Stimulated activated CD4-positive, alpha-beta T cell treated with anti-CD3 and anti-CD28 coated beads, TNF-alpha, amount 100 ng/mL, for 48 hours (primary cell): ENCODE measurements around the gene PLA2G4D.
"Not testable (repeated sequence)": the region's sequence is repeated elsewhere in the genome, so short reads cannot be mapped to it uniquely, and the experiment has no call there.

Experiments used
- DNase-seq, 3 donors: peaks; one replicate each; pipeline ENCODE4 v3.0.0-alpha.2; 2020; ENCODE audit warnings: low read depth in 3 of 3

PLA2G4D gene

DNA sequence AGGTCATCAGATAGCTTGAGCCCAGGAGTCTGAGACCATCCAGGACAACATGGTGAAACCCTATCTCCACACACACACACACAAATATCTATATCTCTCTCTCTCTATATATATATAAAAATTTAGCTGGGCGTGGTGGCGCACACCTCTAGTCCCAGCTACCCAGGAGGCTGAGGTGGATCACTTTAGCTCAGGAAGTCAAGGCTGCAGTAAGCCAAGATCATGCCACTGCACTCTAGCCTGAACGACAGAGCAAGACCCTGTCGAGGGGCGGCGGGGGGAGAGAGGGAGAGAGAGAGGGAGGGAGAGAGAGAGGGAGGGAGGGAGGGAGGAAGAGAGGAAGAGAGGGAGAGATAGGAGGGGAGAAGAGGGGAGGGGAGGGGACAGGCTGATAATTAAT lies 34.1 kb upstream of the PLA2G4D start:
- DNase-seq = no peak

DNA sequence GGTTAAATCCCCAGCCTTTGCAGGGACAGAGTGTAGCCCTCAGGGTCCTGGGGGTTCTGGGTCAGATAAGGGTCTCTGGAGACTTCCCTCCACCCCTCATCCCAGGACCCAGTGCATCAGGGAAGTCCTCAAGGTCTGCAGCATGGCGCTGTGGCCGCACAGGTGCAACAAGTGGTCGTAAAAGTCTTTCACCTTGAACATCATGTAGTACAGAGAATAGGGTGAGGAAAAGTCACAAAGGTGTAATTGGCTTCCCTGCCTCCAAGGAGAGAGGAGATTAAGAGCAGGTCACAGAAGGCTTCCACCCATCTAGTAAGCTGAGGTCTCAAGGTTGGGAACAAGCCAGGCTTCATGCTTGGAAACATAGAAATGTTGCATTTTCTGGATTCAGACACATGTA lies 29.2 kb upstream of the PLA2G4D start:
- no peak for DNase-seq

DNA sequence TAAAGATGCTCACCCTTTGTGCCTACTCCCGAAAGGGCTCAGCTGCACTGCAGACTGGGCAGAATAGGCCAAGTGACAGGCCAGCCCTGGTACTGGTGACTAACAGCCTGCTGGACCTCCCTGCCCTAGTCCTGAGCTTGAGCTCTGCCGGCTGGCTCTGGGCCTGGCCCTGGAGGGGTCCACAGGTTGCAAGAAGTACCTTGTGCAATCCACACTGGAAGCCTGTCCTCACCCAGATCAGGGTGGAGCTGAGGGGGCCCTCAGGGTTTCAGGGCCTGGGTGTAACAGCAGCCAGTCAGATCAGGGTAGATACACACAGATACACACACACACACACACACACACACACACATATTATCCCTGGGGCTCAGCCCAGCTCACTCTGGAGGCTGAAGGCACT lies 27.3 kb upstream of the PLA2G4D start:
- no peak for DNase-seq

DNA sequence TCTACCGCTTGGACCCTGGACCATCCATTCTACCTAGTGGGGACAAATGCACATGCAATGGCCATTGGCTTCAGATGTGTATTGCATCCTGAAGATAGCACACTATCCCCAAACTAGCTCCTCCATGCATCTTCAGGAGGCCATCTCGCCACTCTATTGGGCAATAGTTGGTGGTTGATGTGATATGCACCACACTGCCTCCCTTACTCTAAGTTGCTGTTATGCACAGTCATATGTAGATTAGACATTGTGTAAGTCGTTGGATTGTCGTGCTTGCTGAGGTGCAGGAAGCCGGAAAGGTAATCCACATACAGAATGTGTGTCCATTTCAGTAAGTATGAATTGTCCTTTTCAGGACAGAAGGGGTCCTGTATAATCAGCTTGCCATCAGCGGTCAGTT lies 26.7 kb upstream of the PLA2G4D start:
- DNase-seq = no peak

DNA sequence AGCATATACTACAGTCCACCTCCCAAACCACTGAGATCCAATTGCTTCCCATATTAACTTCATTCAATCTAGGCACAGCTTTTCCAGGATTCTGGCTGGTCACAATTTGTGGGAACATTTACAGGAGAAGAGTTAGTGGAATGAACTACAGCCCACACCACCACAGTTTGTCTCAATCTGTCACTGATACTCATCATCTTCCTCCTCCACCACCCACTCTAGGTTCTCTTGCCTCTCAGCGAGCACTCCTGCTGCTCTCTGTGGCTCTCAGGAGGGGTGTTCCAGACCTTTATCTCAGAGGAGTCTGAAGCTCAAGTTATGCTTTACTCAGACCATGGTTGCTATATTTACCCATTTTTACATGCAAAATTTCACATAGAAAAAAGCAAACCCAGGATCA lies 25.9 kb upstream of the PLA2G4D start:
- no peak for DNase-seq

DNA sequence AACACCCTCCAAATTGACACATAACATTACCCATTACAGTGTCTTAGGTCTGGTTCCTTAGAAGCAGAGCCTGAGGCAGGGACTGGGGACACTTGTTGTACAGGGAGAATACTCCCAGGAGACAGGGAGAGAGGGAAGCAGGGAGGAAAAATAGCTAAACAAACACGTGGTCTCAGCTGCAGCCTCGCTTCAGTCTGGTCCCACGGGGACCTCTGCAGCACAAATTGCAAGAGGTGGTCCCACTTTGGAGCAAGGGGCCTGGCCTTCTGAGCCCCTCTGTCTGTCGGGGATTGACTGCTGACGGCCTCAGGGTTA lies 25.0 kb upstream of the PLA2G4D start:
- DNase-seq = no peak

DNA sequence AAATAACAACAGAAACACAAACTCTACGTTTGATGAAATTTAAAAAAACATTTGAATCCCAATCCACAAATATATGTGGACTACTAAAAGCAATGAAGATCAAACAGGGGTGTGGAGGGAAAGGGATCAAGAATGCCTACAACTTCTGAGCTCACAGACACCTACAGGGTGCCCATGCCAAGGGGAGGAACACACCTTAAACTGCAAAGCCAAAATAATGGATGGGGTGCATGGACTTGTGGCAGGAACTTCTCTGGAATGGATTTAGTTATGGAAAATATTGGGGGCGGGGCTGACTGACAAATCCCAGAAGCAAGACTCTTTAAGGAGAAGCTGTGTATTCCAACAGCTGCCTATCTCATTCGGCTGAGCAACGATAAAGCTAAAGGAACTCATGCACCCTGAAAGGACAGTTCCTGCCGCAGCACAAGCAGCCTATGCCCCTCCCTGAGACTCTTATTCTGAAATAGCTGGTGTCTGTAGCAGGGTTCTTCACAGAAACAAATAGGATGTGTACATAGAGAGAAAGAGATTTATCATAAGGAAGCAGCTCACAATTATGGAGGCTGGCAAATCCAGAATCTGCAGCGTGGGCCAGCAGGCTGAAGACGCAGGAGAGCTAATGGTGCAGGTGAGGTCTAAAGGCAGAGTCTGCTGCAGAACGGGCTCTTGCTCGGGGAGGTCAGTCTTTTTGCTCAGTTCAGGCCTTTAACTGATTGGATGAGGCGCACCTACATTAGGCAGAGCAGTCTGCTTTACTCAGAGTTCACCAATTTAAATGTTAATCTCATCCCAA lies 24.5 kb upstream of the PLA2G4D start:
- DNase-seq = no peak

DNA sequence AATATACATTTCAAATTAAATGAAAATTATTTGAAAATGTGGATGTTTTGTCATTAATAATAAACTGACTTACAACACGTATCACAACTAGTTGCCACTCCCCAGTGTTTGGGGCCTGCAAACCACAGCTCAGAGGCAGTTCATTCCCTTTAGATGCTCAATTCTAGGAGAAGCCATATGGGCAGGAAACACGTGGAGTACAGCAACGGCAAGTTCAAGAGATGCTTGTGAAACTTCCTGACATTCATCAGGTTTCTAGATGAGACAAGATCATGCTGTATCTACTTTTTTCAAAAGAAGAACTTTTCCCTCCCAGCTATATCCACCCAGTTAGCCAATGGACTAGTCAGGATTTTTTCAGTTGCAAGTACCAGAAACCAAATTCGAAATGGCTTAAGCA lies 17.6 kb upstream of the PLA2G4D start:
- no peak for DNase-seq

DNA sequence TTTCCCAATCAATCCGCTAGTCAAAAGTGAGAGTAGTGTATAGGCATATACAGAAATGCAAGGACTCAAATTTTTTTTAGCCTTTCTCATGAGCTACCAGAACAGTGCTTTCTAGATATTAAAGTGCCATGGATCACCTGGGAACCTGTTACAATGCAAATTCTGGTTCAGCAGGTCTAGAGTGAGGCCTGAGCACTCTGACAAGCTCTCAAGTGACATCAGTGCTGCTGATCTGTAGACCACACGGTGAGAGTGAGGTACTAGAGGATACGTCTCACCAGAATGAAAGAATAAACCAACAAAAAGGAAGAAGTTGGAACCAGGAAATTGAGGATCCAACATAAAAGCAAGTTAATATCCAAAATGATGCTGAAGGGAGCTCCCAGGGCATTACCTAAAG lies 16.0 kb upstream of the PLA2G4D start:
- DNase-seq = no peak

DNA sequence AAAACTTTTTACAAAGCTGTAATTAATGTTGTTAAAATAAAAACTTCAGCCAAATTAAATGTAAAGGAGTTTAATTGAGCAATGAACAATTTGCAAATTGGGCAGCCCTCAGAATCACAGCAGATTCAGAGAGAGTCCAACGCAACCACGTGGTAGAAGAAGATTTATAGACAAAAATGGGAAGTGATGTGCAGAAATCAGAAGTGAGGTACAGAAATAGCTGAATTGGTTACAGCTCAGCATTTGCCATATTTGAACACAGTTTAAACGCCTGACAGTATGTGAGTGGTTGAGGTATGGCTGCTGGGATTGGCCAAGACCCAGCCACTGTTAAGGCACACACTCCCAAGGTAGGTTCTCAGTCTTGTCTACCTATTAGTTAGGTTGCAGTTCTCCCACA lies 14.4 kb upstream of the PLA2G4D start:
- DNase-seq = no peak

DNA sequence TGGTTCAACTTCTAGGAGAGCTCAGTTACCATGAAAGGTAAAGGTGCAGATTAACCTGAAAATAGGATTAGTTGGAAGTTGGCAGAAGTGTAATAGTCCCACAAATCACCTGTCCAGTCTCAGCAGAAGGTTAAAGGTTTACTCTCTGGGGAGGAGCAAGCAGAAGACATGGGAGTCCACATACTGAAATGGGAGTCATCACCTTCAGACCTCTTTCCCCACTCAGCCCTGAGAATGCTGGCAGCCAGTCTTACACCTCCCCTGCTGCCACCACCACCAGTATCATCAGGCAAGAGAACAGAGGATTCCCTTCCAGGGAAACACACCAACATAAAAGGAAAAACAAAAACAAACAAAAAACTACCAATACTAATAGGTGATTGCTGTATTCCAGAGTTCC lies 13.8 kb upstream of the PLA2G4D start:
- no peak for DNase-seq

DNA sequence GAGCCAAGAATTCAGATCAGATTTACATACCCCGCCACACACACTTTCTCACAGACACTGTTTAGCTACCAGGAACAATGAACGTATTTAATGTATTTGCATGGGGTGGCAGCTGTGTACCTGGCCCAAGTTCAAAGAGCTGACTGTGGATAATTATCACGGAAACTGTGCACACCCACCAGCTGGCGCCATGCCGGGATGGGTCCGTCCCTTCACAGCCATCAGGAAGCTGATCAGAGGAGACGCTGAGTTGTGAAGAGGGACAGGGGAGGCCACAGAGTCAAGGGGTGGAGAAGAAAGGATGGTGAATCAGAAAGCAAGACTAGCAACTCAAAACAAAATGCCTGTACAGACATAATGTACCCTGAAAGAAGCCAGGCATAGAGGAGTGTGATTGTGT lies 13.1 kb upstream of the PLA2G4D start:
- DNase-seq = peak; percentile 13 to 61 (median 60)

DNA sequence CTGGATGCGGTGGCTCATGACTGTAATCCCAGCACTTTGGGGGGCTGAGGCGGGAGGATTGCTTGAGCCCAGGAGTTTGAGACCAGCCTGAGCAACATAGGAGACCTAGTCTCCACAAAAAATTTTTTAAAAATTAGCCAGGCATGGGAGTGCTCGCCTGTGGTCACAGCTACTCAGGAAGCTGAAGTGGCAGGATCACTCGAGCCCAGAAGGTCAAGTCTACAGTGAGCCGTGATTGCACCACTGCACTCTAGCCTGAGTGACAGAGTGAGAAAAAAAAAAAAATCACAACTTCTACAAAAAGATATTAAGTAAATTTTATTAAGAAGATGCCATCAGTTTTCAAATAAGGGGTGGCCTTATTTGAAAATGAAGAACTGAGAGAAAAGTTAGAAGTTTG lies 11.9 kb upstream of the PLA2G4D start:
- DNase-seq = no peak

DNA sequence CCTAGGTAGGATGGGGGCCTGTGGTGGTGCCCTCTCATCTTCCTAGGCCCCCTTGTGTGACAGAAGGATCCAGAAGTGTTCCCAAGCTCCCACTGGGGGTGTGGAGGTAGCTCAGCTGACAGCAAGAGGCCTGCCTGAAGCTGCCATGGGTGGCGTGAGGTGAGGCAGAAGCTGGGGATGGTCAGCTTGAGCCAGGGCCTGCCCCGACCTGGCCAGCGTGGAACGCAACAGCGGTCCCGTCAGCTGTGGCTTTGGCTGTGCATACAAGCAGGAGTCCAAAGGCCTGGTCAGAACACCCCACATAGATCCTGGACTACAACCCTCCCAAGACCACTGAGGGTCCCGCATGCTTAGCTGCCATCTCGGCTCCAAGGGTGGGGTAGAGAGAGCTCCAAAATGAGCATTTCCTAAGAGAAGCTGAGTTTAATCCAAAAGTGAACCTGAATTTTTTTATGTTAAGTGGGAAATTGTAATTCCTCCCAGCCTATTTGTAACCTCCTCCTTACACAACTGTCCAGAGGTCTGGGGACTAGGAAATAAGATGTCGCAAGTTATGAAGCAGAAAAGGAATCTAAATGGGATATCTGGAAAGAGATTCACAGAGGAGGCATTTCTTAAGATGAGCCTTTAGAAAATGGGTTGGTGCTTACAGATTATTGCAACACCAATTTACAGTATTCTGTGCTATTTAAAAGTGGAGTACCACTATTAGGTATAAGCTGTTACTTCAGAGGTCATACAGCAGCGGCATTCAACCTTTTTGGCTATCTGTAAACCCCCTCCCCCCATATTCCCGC lies 9.9 kb upstream of the PLA2G4D start:
- DNase-seq = no peak

DNA sequence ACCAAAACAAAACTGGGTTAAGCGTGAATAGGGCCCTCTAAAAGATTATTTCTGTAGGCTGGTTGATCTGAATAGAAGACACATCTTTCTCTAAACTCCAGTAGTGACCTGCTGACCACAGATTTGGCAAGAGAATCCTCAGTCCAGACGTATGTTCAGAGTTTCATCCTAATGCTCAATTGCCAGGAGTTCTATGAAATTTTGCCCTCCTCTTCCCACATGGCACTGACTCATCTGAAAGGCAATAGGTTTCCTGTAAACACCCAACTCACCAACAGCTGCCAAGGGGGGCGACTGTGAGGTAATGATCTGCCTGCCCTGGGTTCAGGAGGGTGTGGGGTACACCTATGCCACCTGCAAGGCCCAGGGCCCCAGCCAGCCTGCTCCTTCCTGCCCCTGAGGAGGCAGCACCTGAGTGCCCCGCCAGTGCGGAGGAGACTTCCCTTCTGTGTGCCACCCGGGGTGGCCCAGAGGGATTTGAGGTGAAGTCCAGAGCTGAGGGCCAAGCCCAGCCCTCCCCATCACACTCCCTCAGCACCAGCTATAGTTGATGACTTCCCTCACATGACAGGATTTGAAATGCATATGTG lies 8.4 kb upstream of the PLA2G4D start:
- no peak for DNase-seq

DNA sequence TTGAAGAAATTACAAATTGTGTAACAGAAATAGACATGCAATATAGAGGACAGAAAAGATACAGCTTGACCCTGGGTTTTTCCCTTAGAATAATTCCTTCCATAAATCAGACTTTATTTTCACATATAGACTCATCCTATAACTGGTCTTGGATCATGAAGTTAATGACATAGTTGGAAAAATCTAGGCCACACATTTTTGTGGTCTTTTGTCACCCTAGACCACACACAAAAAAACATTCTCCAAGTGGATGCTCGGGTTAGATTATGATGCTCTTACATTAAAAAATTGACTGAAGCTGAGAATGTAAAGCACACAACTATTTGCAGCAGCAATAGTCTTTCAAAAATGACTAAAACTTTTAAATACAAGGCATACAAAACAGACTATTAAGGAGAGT lies 7.5 kb upstream of the PLA2G4D start:
- DNase-seq = no peak

DNA sequence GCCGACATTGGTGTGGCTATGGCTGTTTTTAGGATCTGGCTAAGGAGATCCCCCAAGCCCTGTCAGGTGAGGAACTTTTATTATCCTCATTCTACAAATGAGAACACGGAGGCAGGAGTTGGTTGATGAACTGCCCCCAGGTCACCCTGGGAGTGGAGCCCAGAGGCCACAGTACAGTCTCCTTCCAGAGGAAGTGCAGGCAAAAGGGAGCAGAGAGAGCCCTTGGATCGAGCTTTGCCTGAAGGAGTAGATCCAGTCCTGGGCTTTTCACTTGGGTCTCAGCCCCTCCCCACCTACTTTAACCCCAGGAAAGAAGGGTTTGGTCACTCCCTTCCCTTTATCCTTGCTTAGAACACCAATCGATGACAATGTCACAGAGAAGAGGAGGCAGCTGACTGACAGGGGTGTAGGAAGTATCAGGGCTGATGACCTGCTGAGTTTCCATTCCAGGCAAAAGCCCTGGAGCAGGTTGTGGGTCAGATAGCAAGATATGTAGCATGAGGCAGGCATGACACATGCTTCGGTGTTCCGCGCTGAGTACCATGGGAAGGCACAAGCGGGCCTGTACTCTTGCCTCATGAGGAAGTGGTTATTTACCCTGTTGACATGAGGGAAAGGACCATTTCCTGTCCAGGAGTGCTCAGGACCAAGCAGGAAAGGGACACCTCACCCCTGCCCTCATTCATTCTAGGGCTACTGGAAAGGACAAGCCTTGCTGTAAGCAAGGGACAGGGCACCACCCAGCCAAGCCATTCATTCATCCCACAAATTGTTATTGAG lies 5.8 kb upstream of the PLA2G4D start:
- DNase-seq = no peak

DNA sequence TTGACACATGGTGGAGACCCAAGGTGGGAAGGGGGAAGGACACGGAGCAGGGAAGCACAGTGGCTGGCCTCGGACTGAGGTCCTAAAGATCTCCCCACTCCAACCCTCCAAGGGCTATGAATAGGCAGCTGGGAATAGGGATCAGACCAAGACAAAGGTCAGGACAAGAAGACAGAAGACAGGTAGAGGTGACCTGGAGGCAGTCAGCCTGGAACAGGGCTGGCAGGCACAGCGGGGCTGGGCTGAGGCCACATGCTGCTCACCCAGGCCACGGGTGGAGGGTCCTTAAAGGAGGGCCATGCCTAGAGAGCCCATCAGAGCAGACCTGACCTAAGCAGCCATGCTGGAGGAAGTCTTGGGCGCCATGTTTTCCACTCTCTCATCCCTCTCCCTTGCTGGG lies 2.7 kb upstream of the PLA2G4D start:
- DNase-seq = no peak

DNA sequence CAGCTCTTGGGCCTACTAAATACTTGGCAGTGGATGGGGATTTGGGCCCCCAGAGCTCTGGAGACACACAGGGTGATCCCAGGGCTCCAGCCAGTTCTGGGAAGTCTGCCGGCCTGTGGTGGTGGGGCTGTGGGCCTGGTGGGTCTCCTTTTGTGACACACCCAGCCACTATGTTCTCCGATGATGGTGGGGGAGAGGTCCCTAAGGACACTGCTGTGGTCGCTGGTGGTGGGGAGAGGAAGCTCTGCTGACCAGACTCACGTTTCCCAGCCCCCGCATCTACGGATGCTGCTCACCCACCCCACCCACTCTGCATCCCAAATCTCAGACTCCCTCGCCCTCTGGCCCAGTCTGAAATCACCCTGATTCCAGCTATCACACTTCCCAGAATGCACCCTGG lies 396 bp downstream of the PLA2G4D start:
- no peak for DNase-seq

DNA sequence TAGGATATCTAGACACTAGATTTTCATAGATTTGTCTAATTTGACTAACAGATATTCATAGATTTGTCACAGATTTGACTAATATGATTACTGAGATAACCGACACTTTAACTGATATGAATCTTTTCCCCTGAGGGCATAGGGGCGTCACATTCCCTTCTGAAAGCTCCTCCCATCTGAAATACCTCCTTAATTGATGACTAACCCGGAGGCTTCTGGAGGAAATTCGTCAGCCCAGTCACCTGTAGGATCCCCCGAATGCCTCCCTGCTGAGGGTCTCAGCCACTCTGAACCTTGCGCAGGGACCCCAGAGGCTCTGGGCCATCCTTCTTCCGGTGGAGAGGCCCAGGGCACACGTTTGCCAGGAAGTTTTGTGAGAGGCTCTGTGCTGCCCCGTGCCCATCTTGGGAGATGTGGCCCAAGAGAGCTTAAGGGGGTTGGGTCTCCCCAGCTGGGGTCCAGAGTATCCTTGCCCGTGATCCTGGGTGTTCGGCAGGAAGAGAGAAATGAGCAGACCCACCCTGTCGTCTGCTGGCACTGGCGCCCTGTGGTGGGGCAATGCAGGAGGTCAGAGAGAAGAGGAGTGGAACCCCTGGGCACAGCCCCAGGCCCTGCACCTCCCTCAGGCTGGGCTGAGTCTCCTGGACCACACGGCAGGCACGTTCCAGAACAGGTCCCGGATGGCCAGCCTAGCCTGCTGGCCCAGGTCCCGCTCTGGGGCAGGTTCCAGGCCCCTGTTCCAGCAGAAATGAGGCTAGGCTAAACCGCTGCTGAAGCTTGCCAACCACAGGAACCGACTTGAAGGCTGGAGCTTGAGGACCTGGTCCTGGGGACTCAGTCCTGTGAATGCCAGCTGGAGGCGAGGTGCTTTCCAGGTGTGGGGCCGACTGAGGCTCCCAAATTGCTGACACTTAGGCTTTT lies 1.7 kb downstream of the PLA2G4D start:
- DNase-seq = no peak

DNA sequence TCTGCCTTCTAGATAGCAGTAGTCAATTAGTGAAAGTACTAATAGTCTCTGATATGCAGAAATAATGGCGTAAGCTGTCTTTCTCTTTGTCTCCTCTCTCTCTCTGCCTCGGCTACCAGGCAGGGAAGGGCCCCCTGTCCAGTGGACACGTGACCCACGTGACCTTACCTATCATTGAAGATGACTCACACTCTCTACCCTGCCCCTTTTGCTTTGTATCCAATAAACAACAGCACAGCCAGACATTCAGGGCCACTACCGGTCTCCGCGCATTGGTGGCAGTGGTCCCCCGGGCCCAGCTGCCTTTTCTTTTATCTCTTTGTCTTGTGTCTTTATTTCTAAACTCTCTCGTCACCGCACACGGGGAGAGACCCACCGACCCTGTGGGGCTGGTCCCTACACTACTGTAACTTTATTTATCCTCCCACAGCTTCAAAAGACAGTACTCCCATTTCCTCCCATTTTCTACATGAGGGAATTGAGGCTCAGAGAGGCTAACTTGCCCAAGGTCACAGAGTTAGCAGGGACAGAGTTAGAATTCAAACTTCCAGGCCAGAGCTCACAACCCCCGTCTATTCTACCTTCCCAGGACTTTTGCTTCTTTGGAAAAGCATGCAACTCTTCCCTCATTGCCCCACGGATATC lies 2.5 kb downstream of the PLA2G4D start:
- DNase-seq = not testable (repeated sequence)
